B cell (primary cell): ENCODE measurements around the gene LBR. TPM values are rescaled to one million over a fixed set of nuclear protein-coding genes. Genes with fewer than 3 reads are reported as not detected.

ENCODE experiments used
- ATAC-seq: fragments of 200-7000 bp; cut with Tn5 transposase; one replicate; pipeline ENCODE4 v1.10.0; 2021; ENCODE audit warnings: low read depth, mild to moderate bottlenecking, moderate number of reproducible peaks, moderate library complexity
- CTCF ChIA-PET: fragments of 350-600 bp; sonication (Branson Sonifier 250); formaldehyde crosslinking; loops from one replicate; lab custom pipeline; 2021; ENCODE audit warnings: antibody characterized with exemption, inconsistent platforms; lab: Charles Lee
- POLR2A ChIA-PET: fragments of 350-600 bp; sonication (Branson Sonifier 250); formaldehyde crosslinking; loops from one replicate; lab custom pipeline; 2021; ENCODE audit warnings: antibody characterized with exemption; lab: Charles Lee
- DNase-seq: peaks from one replicate; pipeline ENCODE4 v3.0.0; 2013
- H2AFZ ChIP-seq: 2 replicates; pipeline ENCODE4 v1.6.1; 2012; ENCODE audit warnings: mild to moderate bottlenecking, low read depth, low read length; ENCODE audit not compliant: insufficient read depth, poor library complexity, severe bottlenecking
- H3K27ac ChIP-seq, 2 donors: 1 replicate in 1 of 2; 2 replicates in 1 of 2; pipeline ENCODE4 v1.5.1; 2012 to 2013; ENCODE audit warnings: low read length in 2 of 2, mild to moderate bottlenecking in 2 of 2, moderate library complexity in 1 of 2
- H3K27me3 ChIP-seq, 4 experiments: fragments of 200-600 bp in 1 of 4; sonication (generic) in 1 of 4; replicated peaks in 1 of 4; 1 replicate in 2 of 4; 2 replicates in 2 of 4; pipeline versions ENCODE4 v1.6.1 to v1.7.0; 2013 to 2016; ENCODE audit warnings: low read length in 3 of 4, mild to moderate bottlenecking in 2 of 4, mixed read lengths in 1 of 4, moderate library complexity in 1 of 4; ENCODE audit not compliant: insufficient read depth in 4 of 4, control insufficient read depth in 3 of 4; ENCODE audit errors: control extremely low read depth in 1 of 4
- H3K36me3 ChIP-seq, 2 experiments: replicated peaks in 1 of 2; 1 replicate in 1 of 2; 2 replicates in 1 of 2; pipeline versions ENCODE4 v1.6.1 to v1.7.1; 2013; ENCODE audit warnings: low read length in 1 of 2; ENCODE audit not compliant: insufficient read depth in 2 of 2, control insufficient read depth in 1 of 2; ENCODE audit errors: control extremely low read depth in 1 of 2, extremely low read depth in 1 of 2
- H3K4me1 ChIP-seq, 2 donors: fragments of 200-600 bp in 1 of 2; sonication (generic) in 1 of 2; 1 replicate in 1 of 2; 2 replicates in 1 of 2; pipeline versions ENCODE4 v1.5.1 to v1.6.1; 2013 to 2017; ENCODE audit warnings: low read length in 2 of 2; ENCODE audit not compliant: control insufficient read depth in 2 of 2, insufficient read depth in 2 of 2
- H3K4me2 ChIP-seq: replicated peaks from 2 replicates; pipeline ENCODE3; 2012; ENCODE audit warnings: mild to moderate bottlenecking, low read depth, low read length; ENCODE audit not compliant: poor library complexity, severe bottlenecking
- H3K4me3 ChIP-seq, 5 experiments: fragments of 200-600 bp in 1 of 5; sonication (generic) in 1 of 5; 1 replicate in 3 of 5; 2 replicates in 2 of 5; pipeline versions ENCODE4 v1.5.1 to v1.7.0; 2011 to 2016; ENCODE audit warnings: low read length in 4 of 5, mild to moderate bottlenecking in 4 of 5, low read depth in 2 of 5, control low read depth in 1 of 5, moderate library complexity in 1 of 5; ENCODE audit not compliant: insufficient read depth in 1 of 5; ENCODE audit errors: control extremely low read depth in 1 of 5, extremely low read depth in 1 of 5
- H3K79me2 ChIP-seq: fragments of 200-600 bp; sonication (generic); one replicate; pipeline ENCODE4 v1.6.0; 2016; ENCODE audit warnings: low read length; ENCODE audit not compliant: control insufficient read depth, insufficient read depth
- H3K9ac ChIP-seq: fragments of 200-600 bp; sonication (generic); 2 replicates; pipeline ENCODE4 v1.6.1; 2017; ENCODE audit warnings: mild to moderate bottlenecking, low read length, moderate library complexity
- H3K9me3 ChIP-seq, 3 donors: one replicate each; pipeline versions ENCODE4 v1.6.1 to v1.7.1; 2013; ENCODE audit warnings: low read length in 2 of 3; ENCODE audit not compliant: control insufficient read depth in 2 of 3, insufficient read depth in 1 of 3; ENCODE audit errors: control extremely low read depth in 1 of 3
- H4K20me1 ChIP-seq: 2 replicates; pipeline ENCODE4 v1.6.0; 2012; ENCODE audit warnings: mild to moderate bottlenecking, low read length; ENCODE audit not compliant: insufficient read depth, control insufficient read depth, poor library complexity, severe bottlenecking
- H3K27ac Mint-ChIP-seq: one replicate; pipeline ENCODE4 v1.8.0; 2021; ENCODE audit warnings: mixed read lengths
- H3K27me3 Mint-ChIP-seq: one replicate; pipeline ENCODE4 v1.8.0; 2021; ENCODE audit warnings: mixed read lengths
- H3K4me1 Mint-ChIP-seq: one replicate; pipeline ENCODE4 v1.8.0; 2021; ENCODE audit warnings: mixed read lengths
- H3K4me3 Mint-ChIP-seq: one replicate; pipeline ENCODE4 v1.8.0; 2021; ENCODE audit warnings: mixed read lengths
- H3K9me3 Mint-ChIP-seq: one replicate; pipeline ENCODE4 v1.8.0; 2022; ENCODE audit warnings: mixed read lengths; ENCODE audit not compliant: insufficient read depth
- EZH2 ChIP-seq: IDR thresholded peaks from 2 replicates; pipeline ENCODE4 v1.6.1; 2012; ENCODE audit warnings: borderline replicate concordance, low read depth, mild to moderate bottlenecking, moderate library complexity, low read length; ENCODE audit not compliant: insufficient read depth, poor library complexity, severe bottlenecking
- WGBS: methylation state at CpG from one replicate; pipeline ENCODE4 v1.1.5; 2013; ENCODE audit warnings: missing lambda C conversion rate; ENCODE audit not compliant: insufficient coverage; 5-methylcytosine and 5-hydroxymethylcytosine counted together
- intact Hi-C: fragments of 100-400 bp; cut with micrococcal nuclease; formaldehyde crosslinking; loops from one replicate; pipeline ENCODE4 v1.10.0; 2022
- polyA plus RNA-seq: library from polyadenylated mRNA; depleted of rRNA; stranded (reverse); fragments of >200 nt; gene quantifications from 2 replicates; pipeline ENCODE4 v1.2.3, GENCODE V29; 2012
- total RNA-seq, 2 donors: library from RNA; stranded (reverse); fragments of 120-200 nt in 1 of 2; gene quantifications; 1 replicate in 1 of 2; 2 replicates in 1 of 2; pipeline versions ENCODE4 v1.2.3 to v1.2.4, GENCODE V29; 2013 to 2022
- TF ChIP-seq, protein P1 (sequence below): fragments of 200-600 bp; IDR thresholded peaks from one replicate; pipeline ENCODE4 v1.8.0; 2022; ENCODE audit warnings: antibody characterized with exemption, mild to moderate bottlenecking

LBR gene
- total and polyA plus RNA-seq, 2 donors (not counting 1 experiment from before 2014, with no cell fraction given), result 19.3 to 167 TPM

DNA sequence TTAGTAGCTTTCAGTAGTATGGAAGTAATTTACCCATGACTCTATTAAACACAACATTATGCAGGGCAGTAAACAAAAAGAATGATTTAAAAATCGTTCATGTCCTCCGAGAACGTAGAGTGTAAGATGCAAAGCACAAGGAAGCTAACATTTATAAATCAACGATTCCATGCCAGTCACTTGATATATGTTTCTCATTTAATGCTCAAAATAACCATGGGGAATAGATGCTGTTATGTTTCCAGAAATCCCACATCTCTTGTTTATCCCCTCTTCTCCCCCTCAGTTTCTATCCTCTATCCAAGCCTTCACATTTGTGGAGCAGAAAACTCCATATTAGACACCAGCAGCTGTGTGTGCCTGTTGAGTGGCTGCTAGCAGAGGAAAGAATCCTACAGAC lies 52.8 kb downstream of the LBR start:
- Mint-ChIP-seq H3K27me3 (no peaks in the 10 kb centered on the region), H3K4me1 (no peaks in the 10 kb centered on the region), H3K4me3 (no peak overlapping the region), H3K9me3 (no peaks in the 10 kb centered on the region), H3K27ac (no peak overlapping the region)
- H2AFZ ChIP-seq, result no peak overlapping the region
- no peaks in the 10 kb centered on the region for H3K79me2 ChIP-seq
- H3K27ac ChIP-seq, result no peak overlapping the region
- no peaks in the 10 kb centered on the region for H3K36me3 ChIP-seq
- no peaks in the 10 kb centered on the region for H3K27me3 ChIP-seq
- ChIA-PET CTCF (interaction anchor here (0.6 kb wide), 1 partner anchor 1812 kb away, joined by 4 read pairs; no protein-coding TSS in a partner anchor), POLR2A (no interaction called here)
- no peak for TF ChIP-seq EZH2
- TF ChIP-seq, protein P1, sequence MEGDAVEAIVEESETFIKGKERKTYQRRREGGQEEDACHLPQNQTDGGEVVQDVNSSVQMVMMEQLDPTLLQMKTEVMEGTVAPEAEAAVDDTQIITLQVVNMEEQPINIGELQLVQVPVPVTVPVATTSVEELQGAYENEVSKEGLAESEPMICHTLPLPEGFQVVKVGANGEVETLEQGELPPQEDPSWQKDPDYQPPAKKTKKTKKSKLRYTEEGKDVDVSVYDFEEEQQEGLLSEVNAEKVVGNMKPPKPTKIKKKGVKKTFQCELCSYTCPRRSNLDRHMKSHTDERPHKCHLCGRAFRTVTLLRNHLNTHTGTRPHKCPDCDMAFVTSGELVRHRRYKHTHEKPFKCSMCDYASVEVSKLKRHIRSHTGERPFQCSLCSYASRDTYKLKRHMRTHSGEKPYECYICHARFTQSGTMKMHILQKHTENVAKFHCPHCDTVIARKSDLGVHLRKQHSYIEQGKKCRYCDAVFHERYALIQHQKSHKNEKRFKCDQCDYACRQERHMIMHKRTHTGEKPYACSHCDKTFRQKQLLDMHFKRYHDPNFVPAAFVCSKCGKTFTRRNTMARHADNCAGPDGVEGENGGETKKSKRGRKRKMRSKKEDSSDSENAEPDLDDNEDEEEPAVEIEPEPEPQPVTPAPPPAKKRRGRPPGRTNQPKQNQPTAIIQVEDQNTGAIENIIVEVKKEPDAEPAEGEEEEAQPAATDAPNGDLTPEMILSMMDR, result no peak
- no peak for DNase-seq
- H3K4me3 ChIP-seq, result no peak overlapping the region
- H3K9me3 ChIP-seq, result no peaks in the 10 kb centered on the region
- no peak overlapping the region for H3K4me2 ChIP-seq
- intact Hi-C loops, result no loop called here
- H4K20me1 ChIP-seq, result no peaks in the 10 kb centered on the region
- no peak overlapping the region for H3K9ac ChIP-seq
- WGBS, result no CpG with 5 or more reads among the region's 4 CpGs
- no peaks in the 10 kb centered on the region for H3K4me1 ChIP-seq
- ATAC-seq, result no peak

DNA sequence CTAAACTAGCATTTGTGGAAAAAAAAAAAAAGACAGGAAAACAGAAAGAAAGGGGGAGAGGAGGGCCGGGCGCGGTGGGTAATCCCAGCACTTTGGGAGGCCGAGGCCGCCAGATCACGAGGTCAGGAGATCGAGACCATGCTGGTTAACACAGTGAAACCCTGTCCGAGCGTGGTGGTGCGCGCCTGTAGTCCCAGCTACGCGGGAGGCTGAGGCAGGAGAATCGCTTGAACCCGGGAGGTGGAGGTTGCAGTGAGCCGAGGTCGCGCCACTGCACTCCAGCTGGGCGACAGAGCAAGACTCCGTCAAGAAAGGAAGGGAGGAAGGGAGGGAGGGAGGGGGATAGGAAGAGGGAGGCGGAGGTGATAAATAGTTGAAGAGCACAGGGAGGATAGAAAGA lies 54.7 kb downstream of the LBR start:
- ChIA-PET POLR2A (no interaction called here), CTCF (no interaction called here)
- ATAC-seq (no peak), DNase-seq (no peak)
- Histone ChIP-seq H3K9me3 (no peaks in the 10 kb centered on the region), H2AFZ (no peak overlapping the region), H3K36me3 (no peaks in the 10 kb centered on the region), H3K79me2 (no peaks in the 10 kb centered on the region), H3K4me2 (no peak overlapping the region), H3K4me3 (no peak overlapping the region), H3K27ac (no peak overlapping the region), H3K27me3 (no peaks in the 10 kb centered on the region), H4K20me1 (no peaks in the 10 kb centered on the region), H3K9ac (no peak overlapping the region), H3K4me1 (no peaks in the 10 kb centered on the region)
- 93% methylated on average over 19 of the region's 21 CpGs for WGBS
- Mint-ChIP-seq H3K4me1 (no peaks in the 10 kb centered on the region), H3K9me3 (no peaks in the 10 kb centered on the region), H3K27ac (no peak overlapping the region), H3K4me3 (no peak overlapping the region), H3K27me3 (no peaks in the 10 kb centered on the region)
- intact Hi-C loops, result no loop called here
- TF ChIP-seq EZH2, result no peak
- TF ChIP-seq, protein P1, result no peak
